ENCODE results near the gene CLCN5.

DNA sequence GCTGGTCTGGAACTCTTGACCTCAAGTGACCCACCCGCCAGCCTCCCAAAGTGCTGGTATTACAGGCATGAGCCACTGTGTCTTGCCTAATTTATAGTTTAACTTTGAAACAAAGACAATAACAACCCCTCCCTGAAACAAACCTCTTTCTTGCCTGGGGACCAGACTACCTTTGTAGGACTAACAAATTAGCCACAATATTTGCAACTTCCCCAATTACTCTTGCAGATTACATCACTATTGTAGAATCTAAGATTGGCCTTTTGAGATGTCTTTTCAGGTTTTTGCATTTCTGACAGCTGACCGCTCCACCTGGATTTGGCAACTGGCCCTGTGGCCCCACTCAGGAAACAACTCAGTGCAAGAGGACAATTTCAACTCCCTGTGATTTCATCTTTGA lies 193.6 kb downstream of the CLCN5 start:
- TF ChIP-seq, protein P1, sequence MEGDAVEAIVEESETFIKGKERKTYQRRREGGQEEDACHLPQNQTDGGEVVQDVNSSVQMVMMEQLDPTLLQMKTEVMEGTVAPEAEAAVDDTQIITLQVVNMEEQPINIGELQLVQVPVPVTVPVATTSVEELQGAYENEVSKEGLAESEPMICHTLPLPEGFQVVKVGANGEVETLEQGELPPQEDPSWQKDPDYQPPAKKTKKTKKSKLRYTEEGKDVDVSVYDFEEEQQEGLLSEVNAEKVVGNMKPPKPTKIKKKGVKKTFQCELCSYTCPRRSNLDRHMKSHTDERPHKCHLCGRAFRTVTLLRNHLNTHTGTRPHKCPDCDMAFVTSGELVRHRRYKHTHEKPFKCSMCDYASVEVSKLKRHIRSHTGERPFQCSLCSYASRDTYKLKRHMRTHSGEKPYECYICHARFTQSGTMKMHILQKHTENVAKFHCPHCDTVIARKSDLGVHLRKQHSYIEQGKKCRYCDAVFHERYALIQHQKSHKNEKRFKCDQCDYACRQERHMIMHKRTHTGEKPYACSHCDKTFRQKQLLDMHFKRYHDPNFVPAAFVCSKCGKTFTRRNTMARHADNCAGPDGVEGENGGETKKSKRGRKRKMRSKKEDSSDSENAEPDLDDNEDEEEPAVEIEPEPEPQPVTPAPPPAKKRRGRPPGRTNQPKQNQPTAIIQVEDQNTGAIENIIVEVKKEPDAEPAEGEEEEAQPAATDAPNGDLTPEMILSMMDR (IDR thresholded peaks at IDR 0.05), result no peak
- TF ChIP-seq POLR2A (IDR thresholded peaks at IDR 0.05), result no peak
- TF ChIP-seq EP300 (IDR thresholded peaks at IDR 0.05), result no peak
